ENCODE measurements around the gene LMAN2.

DNA sequence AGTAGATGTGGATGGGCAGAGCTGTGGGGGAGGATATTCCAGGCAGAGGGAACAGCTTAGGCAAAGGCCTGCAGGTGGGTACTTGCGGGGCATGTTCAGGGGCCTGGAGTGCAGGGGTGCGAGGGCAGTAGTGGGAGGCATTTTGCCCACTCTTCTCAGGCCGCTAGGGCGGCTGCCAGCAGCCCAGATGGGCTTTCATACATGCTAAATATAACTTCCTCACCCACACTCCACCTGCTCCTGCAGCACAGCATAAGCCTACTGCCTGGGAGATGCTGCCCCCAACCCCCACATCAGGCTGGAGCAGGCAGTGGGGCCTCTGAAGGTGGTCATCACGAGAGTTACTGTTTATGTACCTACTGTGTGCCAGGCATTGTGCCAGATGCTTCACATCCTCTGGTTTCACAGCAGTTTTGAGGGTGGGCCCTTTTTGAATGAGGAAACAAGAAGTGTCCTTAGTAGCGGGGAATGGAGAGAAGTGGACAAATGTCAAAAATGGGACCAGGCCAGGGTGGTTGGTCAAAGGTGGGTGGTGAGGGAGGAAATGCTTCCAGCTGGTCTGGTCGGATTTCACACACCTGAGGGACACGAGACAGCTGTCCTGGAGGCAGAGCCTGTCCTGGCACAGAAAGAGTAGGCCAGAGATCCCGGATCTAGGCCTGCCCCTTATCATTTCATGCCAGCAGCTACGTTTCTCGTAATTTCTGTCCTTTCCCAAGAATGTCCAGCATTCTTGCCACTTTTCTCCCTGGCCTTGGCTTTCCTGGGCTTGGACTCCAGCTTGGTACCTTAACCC lies 18.4 kb upstream of the LMAN2 start:
- TF ChIP-seq, protein P1, sequence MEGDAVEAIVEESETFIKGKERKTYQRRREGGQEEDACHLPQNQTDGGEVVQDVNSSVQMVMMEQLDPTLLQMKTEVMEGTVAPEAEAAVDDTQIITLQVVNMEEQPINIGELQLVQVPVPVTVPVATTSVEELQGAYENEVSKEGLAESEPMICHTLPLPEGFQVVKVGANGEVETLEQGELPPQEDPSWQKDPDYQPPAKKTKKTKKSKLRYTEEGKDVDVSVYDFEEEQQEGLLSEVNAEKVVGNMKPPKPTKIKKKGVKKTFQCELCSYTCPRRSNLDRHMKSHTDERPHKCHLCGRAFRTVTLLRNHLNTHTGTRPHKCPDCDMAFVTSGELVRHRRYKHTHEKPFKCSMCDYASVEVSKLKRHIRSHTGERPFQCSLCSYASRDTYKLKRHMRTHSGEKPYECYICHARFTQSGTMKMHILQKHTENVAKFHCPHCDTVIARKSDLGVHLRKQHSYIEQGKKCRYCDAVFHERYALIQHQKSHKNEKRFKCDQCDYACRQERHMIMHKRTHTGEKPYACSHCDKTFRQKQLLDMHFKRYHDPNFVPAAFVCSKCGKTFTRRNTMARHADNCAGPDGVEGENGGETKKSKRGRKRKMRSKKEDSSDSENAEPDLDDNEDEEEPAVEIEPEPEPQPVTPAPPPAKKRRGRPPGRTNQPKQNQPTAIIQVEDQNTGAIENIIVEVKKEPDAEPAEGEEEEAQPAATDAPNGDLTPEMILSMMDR (IDR thresholded peaks at IDR 0.05 in 8 of 11, conservative IDR thresholded peaks at IDR 0.05 in 3 of 11) = no peak
- TF ChIP-seq POLR2AphosphoS5 (IDR thresholded peaks at IDR 0.05) (no peak), POLR2A (IDR thresholded peaks at IDR 0.05) (no peak)
